Smooth muscle cell of bladder (primary cell): Measurements from ENCODE around the gene EXOC2. TPM values are rescaled to one million over a fixed set of nuclear protein-coding genes. Genes with fewer than 3 reads are reported as not detected.

Experiments
- total RNA-seq: library from RNA; depleted of rRNA; stranded (reverse); fragments of >200 nt; gene quantifications from 2 replicates; pipeline ENCODE4 v1.2.3, GENCODE V29; 2014

The EXOC2 gene, protein sequence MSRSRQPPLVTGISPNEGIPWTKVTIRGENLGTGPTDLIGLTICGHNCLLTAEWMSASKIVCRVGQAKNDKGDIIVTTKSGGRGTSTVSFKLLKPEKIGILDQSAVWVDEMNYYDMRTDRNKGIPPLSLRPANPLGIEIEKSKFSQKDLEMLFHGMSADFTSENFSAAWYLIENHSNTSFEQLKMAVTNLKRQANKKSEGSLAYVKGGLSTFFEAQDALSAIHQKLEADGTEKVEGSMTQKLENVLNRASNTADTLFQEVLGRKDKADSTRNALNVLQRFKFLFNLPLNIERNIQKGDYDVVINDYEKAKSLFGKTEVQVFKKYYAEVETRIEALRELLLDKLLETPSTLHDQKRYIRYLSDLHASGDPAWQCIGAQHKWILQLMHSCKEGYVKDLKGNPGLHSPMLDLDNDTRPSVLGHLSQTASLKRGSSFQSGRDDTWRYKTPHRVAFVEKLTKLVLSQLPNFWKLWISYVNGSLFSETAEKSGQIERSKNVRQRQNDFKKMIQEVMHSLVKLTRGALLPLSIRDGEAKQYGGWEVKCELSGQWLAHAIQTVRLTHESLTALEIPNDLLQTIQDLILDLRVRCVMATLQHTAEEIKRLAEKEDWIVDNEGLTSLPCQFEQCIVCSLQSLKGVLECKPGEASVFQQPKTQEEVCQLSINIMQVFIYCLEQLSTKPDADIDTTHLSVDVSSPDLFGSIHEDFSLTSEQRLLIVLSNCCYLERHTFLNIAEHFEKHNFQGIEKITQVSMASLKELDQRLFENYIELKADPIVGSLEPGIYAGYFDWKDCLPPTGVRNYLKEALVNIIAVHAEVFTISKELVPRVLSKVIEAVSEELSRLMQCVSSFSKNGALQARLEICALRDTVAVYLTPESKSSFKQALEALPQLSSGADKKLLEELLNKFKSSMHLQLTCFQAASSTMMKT
- 28.6 and 30.1 TPM in 2 replicates for total RNA-seq

DNA sequence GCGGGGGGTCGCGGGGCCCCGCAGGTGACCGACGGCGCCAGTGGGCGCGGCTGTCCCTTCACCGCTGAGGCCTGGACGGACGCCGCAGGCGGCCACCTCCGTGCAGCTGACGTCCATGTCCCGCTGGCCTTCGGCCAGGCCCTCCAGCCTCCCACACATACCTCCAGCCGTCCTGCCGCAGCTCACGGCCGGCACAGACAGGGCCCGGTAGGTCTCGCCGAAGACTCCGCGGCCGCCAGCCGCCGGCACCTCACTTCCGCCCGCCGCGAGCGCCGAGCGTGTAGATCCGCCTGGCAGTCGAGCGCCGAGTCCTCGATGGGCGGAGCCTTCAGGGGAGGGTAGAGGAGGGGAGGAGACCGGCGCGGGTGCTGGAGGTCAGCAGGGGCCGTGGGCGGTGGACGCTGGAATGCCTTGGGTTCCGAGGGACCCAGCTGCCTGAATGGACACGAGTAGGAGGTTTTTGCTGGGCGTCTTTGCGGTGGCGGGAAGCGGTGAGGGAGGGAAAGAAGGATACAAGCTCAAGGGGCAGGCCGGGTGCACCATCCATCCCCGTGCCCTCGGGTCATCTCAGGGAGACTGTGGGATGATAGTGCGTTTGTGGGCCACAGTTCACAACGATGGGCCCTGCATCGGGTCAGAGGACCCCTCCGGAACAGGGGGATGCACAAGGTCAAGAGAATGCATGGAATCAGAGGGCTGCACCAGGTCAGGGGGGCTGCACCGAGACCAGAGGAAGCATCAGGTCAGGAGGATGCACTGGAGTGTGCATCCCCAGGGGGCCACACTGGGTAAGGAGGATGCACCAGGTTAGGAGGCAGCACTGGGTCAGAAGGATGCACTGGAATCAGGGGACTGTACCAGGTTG, at the start of gene EXOC2:
Gene EXOC2 (minus strand): TSS at position 282 of the 865 bp plus-strand sequence. CDS start 55,321 bp downstream, outside the sequence.

DNA sequence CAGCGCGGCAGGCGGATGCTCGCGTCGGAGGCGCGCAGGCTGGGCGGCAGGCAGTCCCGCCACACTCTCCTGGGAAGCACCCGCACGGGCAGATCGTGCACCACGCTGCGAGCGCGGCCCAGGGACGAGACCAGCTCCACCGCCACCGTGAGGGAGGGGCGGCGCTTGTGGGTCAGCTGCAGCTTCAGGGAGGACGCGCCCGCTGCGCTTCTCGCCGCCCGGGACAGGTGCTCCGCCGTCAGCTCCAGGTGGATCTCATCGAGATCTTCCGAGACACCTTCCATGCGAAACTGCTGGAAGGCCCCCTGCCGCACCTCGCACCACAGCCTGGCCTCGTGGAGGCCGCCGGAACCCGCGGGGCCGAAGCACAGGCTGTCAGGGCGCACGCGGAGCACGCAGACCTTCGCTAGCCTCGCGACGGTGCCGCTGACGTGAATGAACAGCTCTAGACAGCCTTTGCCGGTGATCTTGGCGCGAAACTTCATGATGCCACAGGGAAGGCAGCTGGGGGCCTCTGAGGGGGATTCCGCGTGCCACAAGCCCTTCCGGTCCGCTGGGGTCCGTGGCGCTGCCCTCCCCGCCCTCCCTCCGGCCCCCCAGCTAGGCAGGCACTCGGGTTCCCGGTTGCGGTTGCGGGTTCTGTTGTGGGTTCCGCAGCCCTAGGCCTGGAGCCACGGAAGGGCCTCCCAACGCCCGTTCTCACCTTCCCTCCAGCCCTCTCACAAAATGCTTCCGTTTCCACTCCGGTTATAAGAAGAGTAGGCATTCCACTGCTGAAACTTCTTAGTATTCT, 36.3 kb downstream of the EXOC2 start, which contains the start of gene HUS1B:
Gene HUS1B (minus strand): TSS at position 641 of the 793 bp plus-strand sequence. CDS start 156 bp downstream, at position 485.

Other genes starting within 250 kb of the EXOC2 start
- gene HUS1B, start 36.0 kb downstream of the EXOC2 start, total RNA-seq: 0.71 and 0.83 TPM in 2 replicates